ENCODE results near the gene CCDC12. TPM values are rescaled to one million over a fixed set of nuclear protein-coding genes. Genes with fewer than 3 reads are reported as not detected.

CCDC12 gene
- total RNA-seq, 1 donor from 2014 or later = 50.5 TPM

GRCh38 chr3:46996689-46997452 lies 20.3 kb upstream of the CCDC12 start:
- no peak for TF ChIP-seq CTCF (IDR thresholded peaks at IDR 0.05; ENCODE audit: unreplicated experiment)
- no peaks in the 10 kb centered on the region for H3K9me3 Mint-ChIP-seq
- no peak overlapping the region for H3K27ac Mint-ChIP-seq
- H3K4me1 Mint-ChIP-seq = peaks cover 10% of the 10 kb centered on the region
- no peaks in the 10 kb centered on the region for H3K36me3 Mint-ChIP-seq
- no peak overlapping the region for H3K4me3 Mint-ChIP-seq
- H3K27me3 Mint-ChIP-seq (ENCODE audit: low read depth) = no peaks in the 10 kb centered on the region
- no peak for DNase-seq (ENCODE audit: low spot score in 2 of 2, unreplicated experiment in 2 of 2)

- Mint-ChIP-seq H3K4me3 (no peak overlapping the region), H3K36me3 (no peaks in the 10 kb centered on the region), H3K27me3 (ENCODE audit: low read depth) (no peaks in the 10 kb centered on the region), H3K27ac (no peak overlapping the region), H3K9me3 (no peaks in the 10 kb centered on the region), H3K4me1 (peaks cover 10% of the 10 kb centered on the region)
- no peak for TF ChIP-seq CTCF (IDR thresholded peaks at IDR 0.05; ENCODE audit: unreplicated experiment)
- DNase-seq (ENCODE audit: low spot score in 2 of 2, unreplicated experiment in 2 of 2) = no peak
These were observed 19.5 kb upstream of the CCDC12 start for GRCh38 chr3:46995901-46996562.

- no peaks in the 10 kb centered on the region for H3K27me3 Mint-ChIP-seq (ENCODE audit: low read depth)
- no peaks in the 10 kb centered on the region for H3K9me3 Mint-ChIP-seq
- H3K27ac Mint-ChIP-seq = no peak overlapping the region
- DNase-seq (ENCODE audit: low spot score in 2 of 2, unreplicated experiment in 2 of 2) = no peak
- no peak for TF ChIP-seq CTCF (IDR thresholded peaks at IDR 0.05; ENCODE audit: unreplicated experiment)
- H3K4me3 Mint-ChIP-seq = no peak overlapping the region
- no peaks in the 10 kb centered on the region for H3K36me3 Mint-ChIP-seq
- H3K4me1 Mint-ChIP-seq = peaks cover 10% of the 10 kb centered on the region
These were observed 18.5 kb upstream of the CCDC12 start for GRCh38 chr3:46994801-46995731.

- Mint-ChIP-seq H3K36me3 (peaks cover 4% of the 10 kb centered on the region), H3K9me3 (no peaks in the 10 kb centered on the region), H3K4me3 (no peak overlapping the region), H3K27me3 (ENCODE audit: low read depth) (no peaks in the 10 kb centered on the region), H3K4me1 (peaks cover 10% of the 10 kb centered on the region), H3K27ac (no peak overlapping the region)
- no peak for TF ChIP-seq CTCF (IDR thresholded peaks at IDR 0.05; ENCODE audit: unreplicated experiment)
- no peak for DNase-seq (ENCODE audit: low spot score in 2 of 2, unreplicated experiment in 2 of 2)
These were observed 17.4 kb upstream of the CCDC12 start for GRCh38 chr3:46993986-46994385.

- Mint-ChIP-seq H3K27ac (no peak overlapping the region), H3K4me3 (no peak overlapping the region), H3K9me3 (no peaks in the 10 kb centered on the region), H3K4me1 (peaks cover 8% of the 10 kb centered on the region), H3K27me3 (ENCODE audit: low read depth) (no peaks in the 10 kb centered on the region), H3K36me3 (peaks cover 6% of the 10 kb centered on the region)
- DNase-seq (ENCODE audit: low spot score in 2 of 2, unreplicated experiment in 2 of 2) = no peak
- no peak for TF ChIP-seq CTCF (IDR thresholded peaks at IDR 0.05; ENCODE audit: unreplicated experiment)
These were observed 16.7 kb upstream of the CCDC12 start for GRCh38 chr3:46993292-46993691.
